Trophoblast cell (in vitro differentiated cells and primary cell): Measurements from ENCODE around the gene PTPRT.

Source experiments
- DNase-seq, 2 donors: peaks; one replicate each; pipeline ENCODE4 v3.0.0-alpha.2; 2016
- H2AFZ ChIP-seq: 2 replicates; pipeline ENCODE4 v1.6.1; 2013; ENCODE audit warnings: low read length, moderate library complexity, mild to moderate bottlenecking; ENCODE audit not compliant: insufficient read depth, poor library complexity
- H2AK5ac ChIP-seq: 2 replicates; pipeline ENCODE4 v1.6.1; 2013; ENCODE audit warnings: mild to moderate bottlenecking, low read length
- H2BK120ac ChIP-seq: 2 replicates; pipeline ENCODE4 v1.6.1; 2013; ENCODE audit warnings: low read length, mild to moderate bottlenecking, moderate library complexity; ENCODE audit not compliant: insufficient read depth, poor library complexity
- H2BK12ac ChIP-seq: 2 replicates; pipeline ENCODE4 v1.6.1; 2013; ENCODE audit warnings: mild to moderate bottlenecking, low read length, moderate library complexity
- H2BK5ac ChIP-seq: 2 replicates; pipeline ENCODE4 v1.6.1; 2013; ENCODE audit warnings: low read length, low read depth, moderate library complexity, mild to moderate bottlenecking; ENCODE audit not compliant: poor library complexity
- H3K14ac ChIP-seq: 2 replicates; pipeline ENCODE4 v1.6.1; 2013; ENCODE audit warnings: mild to moderate bottlenecking, low read length
- H3K18ac ChIP-seq: 2 replicates; pipeline ENCODE4 v1.6.1; 2013; ENCODE audit warnings: mild to moderate bottlenecking, low read length
- H3K23ac ChIP-seq: 2 replicates; pipeline ENCODE4 v1.6.1; 2013; ENCODE audit warnings: low read length
- H3K27ac ChIP-seq: 2 replicates; pipeline ENCODE4 v1.5.1; 2013; ENCODE audit warnings: low read depth, mild to moderate bottlenecking, inconsistent platforms, low read length, moderate library complexity
- H3K27me3 ChIP-seq: 2 replicates; pipeline ENCODE4 v1.6.1; 2013; ENCODE audit warnings: inconsistent platforms, mild to moderate bottlenecking, low read length, moderate library complexity; ENCODE audit not compliant: insufficient read depth
- H3K36me3 ChIP-seq, 2 experiments: 1 replicate in 1 of 2; 2 replicates in 1 of 2; pipeline ENCODE4 v1.6.1; 2013; ENCODE audit warnings: low read length in 2 of 2, mild to moderate bottlenecking in 2 of 2, moderate library complexity in 1 of 2; ENCODE audit not compliant: insufficient read depth in 2 of 2, control insufficient read depth in 1 of 2
- H3K4ac ChIP-seq: 2 replicates; pipeline ENCODE4 v1.6.1; 2013; ENCODE audit warnings: low read depth, mild to moderate bottlenecking, low read length, moderate library complexity
- H3K4me1 ChIP-seq, 2 experiments: 1 replicate in 1 of 2; 2 replicates in 1 of 2; pipeline ENCODE4 v1.6.1; 2013; ENCODE audit warnings: low read length in 2 of 2, mild to moderate bottlenecking in 2 of 2, moderate library complexity in 1 of 2; ENCODE audit not compliant: insufficient read depth in 2 of 2, control insufficient read depth in 1 of 2
- H3K4me2 ChIP-seq: 2 replicates; pipeline ENCODE4 v1.6.1; 2013; ENCODE audit warnings: inconsistent platforms, mild to moderate bottlenecking, low read length, moderate library complexity
- H3K4me3 ChIP-seq: 2 replicates; pipeline ENCODE4 v1.5.1; 2013; ENCODE audit warnings: mild to moderate bottlenecking, low read depth, low read length, inconsistent platforms
- H3K79me1 ChIP-seq: one replicate; pipeline ENCODE4 v1.6.1; 2013; ENCODE audit warnings: low read length
- H3K79me2 ChIP-seq: 2 replicates; pipeline ENCODE4 v1.6.1; 2013; ENCODE audit warnings: low read length, mild to moderate bottlenecking; ENCODE audit not compliant: control insufficient read depth, insufficient read depth, poor library complexity
- H3K9ac ChIP-seq: 2 replicates; pipeline ENCODE4 v1.6.1; 2013; ENCODE audit warnings: mild to moderate bottlenecking, low read length
- H3K9me3 ChIP-seq: 2 replicates; pipeline ENCODE4 v1.6.1; 2013; ENCODE audit warnings: low read depth, mild to moderate bottlenecking, control low read depth, inconsistent platforms, low read length; ENCODE audit not compliant: insufficient read depth
- H4K12ac ChIP-seq: 2 replicates; pipeline ENCODE4 v1.6.1; 2013; ENCODE audit warnings: low read depth, mild to moderate bottlenecking, low read length, moderate library complexity
- H4K8ac ChIP-seq: 2 replicates; pipeline ENCODE4 v1.6.1; 2013; ENCODE audit warnings: low read depth, mild to moderate bottlenecking, low read length, moderate library complexity
- H4K91ac ChIP-seq: one replicate; pipeline ENCODE4 v1.6.1; 2013; ENCODE audit warnings: low read depth, mild to moderate bottlenecking, low read length, moderate library complexity
- WGBS: extraction: QIAGEN DNeasy Blood & Tissue Kit; methylation state at CpG from one replicate; pipeline ENCODE4 v1.1.7; 2013; ENCODE audit warnings: missing lambda C conversion rate; ENCODE audit not compliant: insufficient read length, insufficient coverage; ENCODE audit errors: extremely low coverage; 5-methylcytosine and 5-hydroxymethylcytosine counted together

Gene PTPRT

GRCh38 chr20:42610070-42610469 is 579.6 kb downstream of the PTPRT start:
- Histone ChIP-seq H2AFZ (no peak overlapping the region), H4K12ac (no peak overlapping the region), H3K27ac (no peak overlapping the region), H4K8ac (no peak overlapping the region), H3K4me2 (no peak overlapping the region), H3K27me3 (no peaks in the 10 kb centered on the region), H3K9ac (no peak overlapping the region), H3K4ac (no peak overlapping the region), H3K9me3 (no peaks in the 10 kb centered on the region), H2BK5ac (no peak overlapping the region), H3K4me3 (no peak overlapping the region), H3K4me1 (no peaks in the 10 kb centered on the region), H4K91ac (no peak overlapping the region), H2AK5ac (no peak overlapping the region), H3K36me3 (no peaks in the 10 kb centered on the region), H3K18ac (no peak overlapping the region), H3K79me2 (no peaks in the 10 kb centered on the region), H3K79me1 (no peaks in the 10 kb centered on the region), H2BK12ac (no peak overlapping the region), H3K14ac (no peak overlapping the region), H2BK120ac (no peak overlapping the region), H3K23ac (no peak overlapping the region)
- no peak for DNase-seq
- WGBS: no CpG with 5 or more reads among the region's 4 CpGs

DNA sequence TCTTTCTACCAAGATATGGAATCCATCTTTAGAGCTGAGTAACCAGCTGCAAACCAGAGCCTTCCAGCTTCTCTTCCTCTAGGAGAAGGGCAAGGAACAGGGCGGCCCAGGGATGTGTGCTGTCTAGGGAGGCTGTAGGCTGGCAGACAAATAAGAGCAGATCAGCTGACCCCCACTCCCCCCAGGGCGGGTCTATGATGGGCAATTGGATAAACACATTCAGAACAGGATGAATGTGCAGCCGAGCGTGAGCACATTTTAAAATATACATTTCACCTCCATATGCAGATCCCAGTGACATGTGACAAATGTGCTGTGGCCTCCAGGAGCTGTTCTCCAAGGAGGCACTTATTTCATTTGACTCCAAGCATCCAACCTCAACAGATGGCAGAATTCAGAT is 580.1 kb downstream of the PTPRT start:
- Histone ChIP-seq H3K4me1 (no peaks in the 10 kb centered on the region), H2BK5ac (no peak overlapping the region), H2BK12ac (no peak overlapping the region), H3K27ac (no peak overlapping the region), H3K4me3 (no peak overlapping the region), H2BK120ac (no peak overlapping the region), H2AK5ac (no peak overlapping the region), H3K79me2 (no peaks in the 10 kb centered on the region), H3K79me1 (no peaks in the 10 kb centered on the region), H3K27me3 (no peaks in the 10 kb centered on the region), H3K36me3 (no peaks in the 10 kb centered on the region), H2AFZ (no peak overlapping the region), H4K12ac (no peak overlapping the region), H3K23ac (no peak overlapping the region), H3K4me2 (no peak overlapping the region), H4K8ac (no peak overlapping the region), H3K9me3 (no peaks in the 10 kb centered on the region), H4K91ac (no peak overlapping the region), H3K9ac (no peak overlapping the region), H3K14ac (no peak overlapping the region), H3K4ac (no peak overlapping the region), H3K18ac (no peak overlapping the region)
- no peak for DNase-seq
- WGBS: no CpG with 5 or more reads among the region's 4 CpGs

DNA sequence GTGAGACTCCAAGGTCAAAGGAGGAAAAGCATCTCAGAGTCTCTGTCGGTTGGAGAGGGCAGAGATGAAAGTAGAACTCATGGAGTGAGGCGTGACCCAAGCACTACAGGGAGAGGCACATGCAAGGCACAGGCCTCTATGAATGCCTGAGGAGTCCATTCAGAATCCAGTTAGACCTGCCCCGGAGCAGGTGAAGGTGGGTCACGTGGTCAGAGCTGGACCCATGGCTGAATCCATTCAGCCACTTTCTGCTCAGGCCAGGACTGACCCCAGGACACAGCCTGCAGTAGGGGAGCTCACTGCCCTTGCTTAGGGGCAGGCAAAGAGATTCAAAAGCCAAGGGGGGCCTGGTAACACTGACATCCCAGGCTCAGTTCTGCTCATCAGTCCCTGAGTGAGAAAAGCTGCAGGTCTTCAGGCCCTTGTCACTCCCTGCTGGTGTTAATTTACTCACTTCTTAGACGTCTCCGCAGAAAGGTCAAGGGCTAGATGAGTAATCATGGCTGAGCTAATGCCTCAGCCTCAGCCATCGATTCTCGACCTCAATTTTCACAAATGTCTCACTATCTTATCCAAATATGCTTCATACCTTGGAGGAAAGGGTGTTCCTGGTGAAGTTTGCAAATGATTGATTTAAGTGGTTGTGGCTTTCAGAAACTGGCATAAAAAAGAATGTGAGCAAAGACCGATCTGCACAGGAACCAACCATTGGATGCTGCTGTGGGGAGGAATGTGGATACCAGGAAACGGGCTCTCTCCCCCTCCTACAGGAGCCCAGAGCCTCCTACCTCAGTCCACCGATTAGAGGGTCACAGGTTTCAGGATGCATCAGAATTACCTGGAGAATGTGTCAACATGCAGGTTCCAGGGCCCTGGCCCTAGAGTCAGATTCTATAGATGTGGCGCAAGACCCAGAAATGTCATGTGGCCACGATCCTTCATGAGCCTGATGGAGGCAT is 584.4 kb downstream of the PTPRT start:
- Histone ChIP-seq H3K4me2 (no peak overlapping the region), H3K27ac (no peak overlapping the region), H3K27me3 (no peaks in the 10 kb centered on the region), H3K9ac (no peak overlapping the region), H4K8ac (no peak overlapping the region), H3K36me3 (no peaks in the 10 kb centered on the region), H3K79me2 (no peaks in the 10 kb centered on the region), H2AK5ac (no peak overlapping the region), H3K79me1 (no peaks in the 10 kb centered on the region), H3K9me3 (no peaks in the 10 kb centered on the region), H3K18ac (no peak overlapping the region), H3K4ac (no peak overlapping the region), H4K12ac (no peak overlapping the region), H2BK5ac (no peak overlapping the region), H3K23ac (no peak overlapping the region), H3K4me3 (no peak overlapping the region), H3K4me1 (no peaks in the 10 kb centered on the region), H2BK12ac (no peak overlapping the region), H4K91ac (no peak overlapping the region), H3K14ac (no peak overlapping the region), H2BK120ac (no peak overlapping the region), H2AFZ (no peak overlapping the region)
- no CpG with 5 or more reads among the region's 13 CpGs for WGBS
- DNase-seq: no peak

GRCh38 chr20:42603655-42604054 is 586.1 kb downstream of the PTPRT start:
- no peak overlapping the region for H3K27ac ChIP-seq
- no CpG with 5 or more reads among the region's 4 CpGs for WGBS

More at GRCh38 chr20:42603655-42604054, 586.1 kb downstream of the PTPRT start:
- DNase-seq: no peak
- H2AFZ ChIP-seq: no peak overlapping the region
- no peak overlapping the region for H3K9ac ChIP-seq
- H3K4me1 ChIP-seq: no peaks in the 10 kb centered on the region
- H3K79me1 ChIP-seq: no peaks in the 10 kb centered on the region
- H3K14ac ChIP-seq: no peak overlapping the region
- H3K36me3 ChIP-seq: no peaks in the 10 kb centered on the region
- no peak overlapping the region for H2BK5ac ChIP-seq
- H3K4me2 ChIP-seq: no peak overlapping the region
- no peaks in the 10 kb centered on the region for H3K9me3 ChIP-seq
- no peak overlapping the region for H4K91ac ChIP-seq
- H3K79me2 ChIP-seq: no peaks in the 10 kb centered on the region
- no peaks in the 10 kb centered on the region for H3K27me3 ChIP-seq
- no peak overlapping the region for H3K4me3 ChIP-seq
- no peak overlapping the region for H4K8ac ChIP-seq
- H3K23ac ChIP-seq: no peak overlapping the region
- no peak overlapping the region for H4K12ac ChIP-seq
- no peak overlapping the region for H2AK5ac ChIP-seq
- H3K4ac ChIP-seq: no peak overlapping the region
- no peak overlapping the region for H3K18ac ChIP-seq
- H2BK12ac ChIP-seq: no peak overlapping the region
- no peak overlapping the region for H2BK120ac ChIP-seq
